HL-60/S4 treated with retinoic acid at 250 ng/mL for 4 days and 3 days (cell line): ENCODE data around the gene FBXW4.

Experiments used
- in situ Hi-C: fragments of 300-500 bp; cut with MboI; formaldehyde crosslinking; loops from 2 replicates; pipeline ENCODE4 v1.7.0; 2022; ENCODE audit warnings: low sequenced_read_pairs

The FBXW4 gene

DNA sequence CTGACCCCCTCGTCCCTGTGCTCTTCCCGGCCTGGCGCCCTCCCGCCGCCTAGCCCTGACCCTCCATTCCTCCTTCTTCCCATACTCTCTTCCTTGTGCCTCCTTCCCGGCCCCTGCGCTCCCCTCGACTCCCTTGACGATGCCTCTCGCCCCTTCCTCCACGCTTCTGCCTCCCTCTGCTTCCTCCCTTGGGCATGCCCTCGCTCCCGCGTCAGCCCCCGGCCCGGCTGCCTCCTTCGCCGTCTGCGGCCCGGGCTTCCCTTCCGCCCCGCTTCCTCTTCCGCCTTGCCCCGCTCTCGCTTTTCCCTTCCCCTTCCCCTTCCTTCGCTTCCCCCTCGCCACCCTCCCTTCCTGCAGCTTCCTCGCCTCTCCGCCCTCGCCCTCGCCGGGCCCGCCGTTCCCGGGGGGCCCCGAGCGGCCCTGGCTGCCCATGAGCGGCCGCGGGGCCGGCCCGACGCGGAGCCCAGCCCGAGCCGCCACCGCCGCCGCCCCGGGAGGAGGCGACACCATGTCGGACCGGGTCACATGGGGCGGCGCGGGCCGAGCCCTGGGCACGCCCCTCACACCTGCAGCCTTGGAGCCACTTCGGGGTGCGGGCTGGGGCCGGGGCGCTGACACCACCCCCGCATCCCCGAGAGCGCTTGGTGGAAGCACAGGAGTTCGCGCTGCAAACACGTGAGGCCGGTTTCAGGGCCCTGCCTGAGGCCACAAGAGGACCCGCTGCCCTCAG, at the start of gene FBXW4:
Gene FBXW4, minus strand, starts transcription at position 497 of the 730 bp plus-strand sequence. Its CDS starts 65 bp downstream, at position 432.
- in situ Hi-C loops, result no loop called here

- in situ Hi-C loops, result no loop called here
Observed at GRCh38 chr10:101744267-101744666, 49.3 kb upstream of the FBXW4 start.

- in situ Hi-C loops, result no loop called here
Observed at GRCh38 chr10:101741938-101742337, 47.0 kb upstream of the FBXW4 start.

GRCh38 chr10:101736666-101737065, 41.7 kb upstream of the FBXW4 start:
- in situ Hi-C loops, result no loop called here

DNA sequence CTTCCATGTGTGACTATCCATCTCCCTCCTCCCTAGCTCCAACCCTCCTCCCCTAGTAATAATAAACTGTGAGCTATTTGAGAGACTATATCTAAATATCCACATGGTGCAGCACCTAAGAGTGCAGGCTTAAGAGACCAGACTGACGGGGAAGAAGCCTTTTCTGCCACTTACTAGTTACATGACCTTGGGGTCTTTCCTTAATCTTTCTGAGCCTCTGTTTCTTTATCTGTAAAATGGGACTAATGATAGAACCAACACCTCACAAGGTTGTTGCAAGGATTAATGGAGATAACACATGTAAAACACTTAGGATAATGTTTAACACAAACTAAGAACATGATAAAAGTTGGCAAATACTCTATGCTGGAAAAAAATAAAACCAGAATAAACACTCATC, 37.1 kb upstream of the FBXW4 start:
- in situ Hi-C loops, result no loop called here

DNA sequence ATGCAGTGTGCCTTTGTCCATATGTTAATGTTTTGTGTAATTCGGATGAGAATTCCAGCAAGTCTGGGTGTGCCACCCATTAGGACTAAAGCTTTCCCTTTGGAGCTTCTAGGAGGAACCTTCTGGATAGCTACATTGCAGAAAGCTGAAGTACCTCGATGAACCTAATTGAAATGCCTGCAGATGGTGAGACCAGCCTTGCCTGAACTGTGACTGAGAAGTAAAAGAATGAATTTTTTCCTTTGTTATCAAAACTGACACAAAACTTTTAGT, 31.1 kb upstream of the FBXW4 start:
- in situ Hi-C loops, result no loop called here

GRCh38 chr10:101725296-101726114, 30.5 kb upstream of the FBXW4 start:
- in situ Hi-C loops, result no loop called here

- in situ Hi-C loops, result no loop called here
Observed at GRCh38 chr10:101724446-101724845, 29.5 kb upstream of the FBXW4 start.

DNA sequence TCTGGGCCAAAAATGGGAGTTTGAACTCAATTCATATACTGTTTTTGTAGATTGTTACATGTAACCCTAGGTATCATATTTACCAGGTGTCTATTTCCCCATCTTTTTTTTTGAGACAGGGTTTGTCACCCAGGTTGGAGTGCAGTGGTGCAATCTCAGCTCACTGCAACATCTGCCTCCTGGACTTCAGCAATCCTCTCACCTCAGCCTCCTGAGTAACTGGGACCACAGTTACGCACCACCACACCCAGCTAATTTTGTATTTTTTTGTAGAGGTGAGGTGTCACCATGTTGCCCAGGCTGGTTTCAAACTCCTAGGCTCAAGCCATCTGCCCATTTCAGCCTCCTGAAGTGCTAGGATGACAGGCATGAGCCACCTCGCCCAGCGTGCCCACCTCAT, 28.2 kb upstream of the FBXW4 start:
- in situ Hi-C loops, result no loop called here

- in situ Hi-C loops, result no loop called here
Observed at GRCh38 chr10:101721806-101722205, 26.8 kb upstream of the FBXW4 start.

DNA sequence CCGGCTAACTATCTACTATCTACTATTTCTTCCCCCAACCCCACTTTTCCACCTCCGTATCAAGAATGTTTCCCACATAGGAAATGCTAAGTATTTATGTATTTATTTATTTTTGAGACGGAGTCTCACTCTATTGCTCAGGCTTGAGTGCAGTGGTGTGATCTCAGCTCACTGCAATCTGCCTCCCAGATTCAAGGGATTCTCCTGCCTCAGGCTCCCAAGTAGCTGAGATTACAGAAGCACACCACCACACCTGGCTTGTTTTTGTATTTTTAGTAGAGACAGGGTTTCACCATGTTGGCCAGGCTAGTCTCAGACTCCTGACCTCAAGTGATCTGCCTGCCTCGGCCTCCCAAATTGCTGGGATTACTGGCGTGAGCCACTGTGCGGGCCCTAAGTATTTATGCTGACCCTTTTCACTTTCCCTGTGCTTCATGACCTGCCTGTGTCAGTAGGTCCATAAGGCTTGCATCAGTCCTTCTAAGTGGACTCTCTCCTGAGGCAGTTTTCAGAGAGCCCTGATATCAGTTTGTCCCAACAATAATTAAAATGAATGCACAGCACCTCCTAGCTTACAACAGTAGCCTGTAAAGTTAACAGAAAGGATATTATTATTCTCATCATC, 25.7 kb upstream of the FBXW4 start:
- in situ Hi-C loops, result no loop called here

DNA sequence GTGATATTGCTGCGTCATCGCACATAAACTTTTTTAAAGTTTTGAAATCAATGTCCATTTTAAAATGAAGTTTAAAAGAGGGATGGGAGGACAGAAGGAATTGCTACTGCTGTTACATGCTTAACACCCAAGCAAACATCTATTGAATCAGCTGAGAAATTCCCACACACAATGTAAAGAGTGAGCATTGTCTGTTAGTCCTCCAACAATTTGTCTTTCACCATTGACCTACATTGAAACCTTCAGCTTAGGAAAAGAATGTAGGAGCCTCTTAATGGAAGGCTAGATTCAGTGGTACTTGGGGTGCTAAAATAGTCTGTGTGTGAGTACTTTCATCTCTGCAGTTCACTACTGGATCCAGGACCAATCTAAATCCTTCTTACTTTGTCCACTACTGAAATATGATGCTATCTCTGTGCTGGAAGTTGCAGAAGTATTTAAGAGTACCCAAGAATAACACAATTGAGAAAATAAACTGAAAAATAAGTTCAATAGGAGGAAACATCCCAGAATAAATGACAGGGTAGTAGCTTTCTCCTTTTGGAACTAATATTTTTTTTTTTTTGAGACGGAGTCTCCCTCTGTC, 23.8 kb upstream of the FBXW4 start:
- in situ Hi-C loops, result no loop called here

- in situ Hi-C loops, result no loop called here
Observed at GRCh38 chr10:101716891-101717659, 22.1 kb upstream of the FBXW4 start.

- in situ Hi-C loops, result no loop called here
Observed at GRCh38 chr10:101712997-101713396, 18.0 kb upstream of the FBXW4 start.

- in situ Hi-C loops, result no loop called here
Observed at GRCh38 chr10:101710793-101711192, 15.8 kb upstream of the FBXW4 start.

DNA sequence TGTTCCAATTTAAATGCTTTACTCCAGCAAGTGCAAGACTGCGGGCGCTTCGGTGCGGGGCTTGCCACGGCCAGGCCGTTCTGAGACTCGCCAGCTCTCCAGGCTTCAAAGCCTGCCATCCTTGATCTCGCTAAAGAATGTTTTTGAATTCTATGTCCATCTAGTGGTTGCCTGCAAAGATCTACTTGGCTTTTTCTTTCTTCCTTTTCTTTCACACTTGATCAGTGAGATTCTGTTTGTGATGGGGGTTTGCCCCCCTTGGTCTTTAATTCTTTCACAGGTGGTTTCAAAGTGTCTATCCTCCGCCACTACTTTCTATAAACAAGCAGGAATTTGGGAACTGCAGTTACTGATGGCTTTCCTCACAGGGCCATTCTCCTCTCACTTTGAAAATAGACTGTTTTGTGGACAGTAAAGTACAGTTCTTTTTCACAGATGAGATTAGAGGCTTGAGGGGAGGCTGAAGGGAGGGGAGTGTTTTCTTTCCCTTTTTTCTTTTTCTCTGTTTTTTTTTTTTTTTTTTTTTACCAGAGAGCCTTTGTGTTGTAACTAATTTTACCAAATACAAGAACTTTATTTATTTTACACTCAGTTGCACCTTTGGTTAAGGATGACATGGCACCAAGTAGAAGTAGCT, 15.2 kb upstream of the FBXW4 start:
- in situ Hi-C loops, result no loop called here

DNA sequence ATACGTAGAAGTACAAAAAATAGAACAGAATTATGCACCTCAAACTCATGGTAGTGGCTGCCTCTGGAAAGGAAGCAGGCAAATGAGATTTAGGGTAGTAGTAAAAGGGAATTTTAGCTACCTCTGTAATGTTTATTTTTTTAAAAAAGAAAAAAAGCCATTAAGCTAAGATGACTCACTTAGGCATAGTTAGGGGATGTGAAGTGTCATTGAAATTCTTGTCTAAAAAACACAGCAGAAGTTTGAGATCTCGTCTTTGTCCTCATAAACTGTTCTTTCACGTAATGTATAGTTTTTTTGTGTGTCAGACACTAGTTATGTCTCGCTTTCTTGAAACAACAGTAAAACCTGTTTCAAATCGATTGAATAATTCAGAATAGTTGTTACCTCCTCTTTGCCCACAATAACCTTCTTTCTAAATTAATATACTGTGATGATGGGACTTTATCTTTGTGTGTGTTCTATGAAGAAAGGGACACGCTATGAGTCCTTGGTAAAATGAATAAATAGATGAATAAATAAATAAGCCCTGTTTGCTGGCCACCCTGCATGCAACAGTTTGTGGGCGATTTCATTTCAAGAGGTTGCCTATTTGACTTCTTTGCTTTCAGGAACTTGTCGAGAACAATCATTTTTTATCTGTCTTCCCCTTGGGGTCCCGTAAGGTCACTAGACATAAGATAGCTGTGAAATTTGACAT, 14.5 kb upstream of the FBXW4 start:
- in situ Hi-C loops, result no loop called here

DNA sequence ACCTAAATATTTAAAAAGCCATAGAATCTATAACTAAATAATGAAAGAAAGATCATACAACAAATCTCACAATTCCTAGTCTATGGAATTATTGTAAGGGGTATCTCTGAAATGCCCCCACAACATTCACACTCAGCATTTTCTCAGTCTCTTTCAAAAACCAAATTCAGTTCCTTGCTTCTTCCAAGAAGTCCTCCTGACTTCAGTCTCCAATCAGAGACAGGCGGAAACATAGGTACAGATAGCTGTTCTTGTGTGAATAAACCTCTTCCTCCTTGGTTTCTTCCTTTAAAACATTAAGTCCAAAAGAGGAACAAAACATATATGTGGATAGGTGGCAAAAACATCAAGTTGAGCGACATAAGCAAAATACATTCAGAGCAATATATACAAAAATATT, 13.9 kb upstream of the FBXW4 start:
- in situ Hi-C loops, result no loop called here

DNA sequence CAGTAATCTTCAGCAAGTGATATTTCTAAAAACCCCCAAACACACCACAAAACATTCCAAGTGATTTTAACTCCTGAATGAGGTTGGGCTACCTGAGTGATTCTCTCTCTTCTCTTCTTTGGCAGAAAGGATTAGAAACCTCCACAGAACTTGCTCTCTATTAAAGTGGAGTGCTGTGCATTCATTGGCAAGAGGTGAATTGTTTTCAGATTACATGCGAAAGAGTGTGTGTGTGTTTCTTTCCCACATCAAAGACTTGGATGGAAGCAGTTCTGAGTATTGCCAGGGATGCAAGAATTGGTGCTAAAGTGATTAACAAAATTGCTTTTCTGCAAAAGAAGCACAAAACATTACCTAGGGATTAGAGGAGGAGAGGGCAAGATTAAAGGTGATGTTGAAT, 13.1 kb upstream of the FBXW4 start:
- in situ Hi-C loops, result no loop called here

DNA sequence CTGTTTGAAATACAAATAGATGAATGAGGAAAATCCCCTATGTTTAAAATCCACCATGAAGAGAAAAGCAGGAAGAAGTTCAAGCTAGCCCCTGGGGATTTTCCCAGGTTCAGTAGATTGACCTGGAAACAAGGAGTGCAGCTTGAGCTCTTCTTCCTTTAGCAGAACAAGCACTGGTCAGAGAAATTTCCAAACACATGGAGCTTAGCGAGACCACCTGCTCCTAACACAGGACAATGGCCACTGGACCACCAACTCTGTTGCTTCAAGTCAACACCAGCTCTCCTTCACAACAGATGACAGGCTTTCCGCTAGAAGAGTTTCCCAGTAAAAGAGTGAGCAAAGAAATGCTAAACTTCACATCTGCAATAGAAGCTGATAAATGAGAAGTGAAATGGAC, 9.4 kb upstream of the FBXW4 start:
- in situ Hi-C loops, result no loop called here
